Testis (tissue), 2 donors: ENCODE data around the gene COQ2.

Experiments used
- POLR2A ChIP-seq: fragments of 450-650 bp; IDR thresholded peaks from one replicate; pipeline ENCODE4 v1.6.1; 2017; ENCODE audit warnings: antibody characterized with exemption, mild to moderate bottlenecking, moderate library complexity
- TF ChIP-seq, protein P1 (sequence below), 3 experiments: fragments of 450-650 bp in 2 of 3; fragments of 200-600 bp in 1 of 3; sonication (generic) in 1 of 3; IDR thresholded peaks; one replicate each; pipeline ENCODE4 v1.5.1; 2016 to 2019; ENCODE audit warnings: antibody characterized with exemption in 3 of 3, mild to moderate bottlenecking in 2 of 3, moderate library complexity in 1 of 3

DNA sequence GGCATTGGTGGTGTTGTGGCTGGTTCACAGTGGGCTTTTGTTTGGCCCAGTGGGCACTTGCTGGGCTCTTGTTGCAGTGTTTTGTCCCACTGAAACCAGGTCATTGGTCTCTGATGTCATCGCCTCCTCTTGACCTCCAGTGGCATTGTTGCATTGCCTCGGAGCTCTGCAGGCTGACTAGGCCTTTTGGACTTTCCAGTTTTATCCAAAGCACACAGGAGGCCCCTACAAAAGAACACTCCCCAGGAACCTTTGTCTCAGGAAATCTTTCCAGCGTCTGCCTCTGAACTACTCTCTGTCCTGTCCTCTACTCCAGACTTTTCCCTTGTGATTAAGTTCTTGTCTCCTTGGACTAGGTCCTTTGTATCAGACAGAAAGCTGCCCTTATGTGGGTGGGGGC lies 54.8 kb downstream of the COQ2 start:
- TF ChIP-seq, protein P1, sequence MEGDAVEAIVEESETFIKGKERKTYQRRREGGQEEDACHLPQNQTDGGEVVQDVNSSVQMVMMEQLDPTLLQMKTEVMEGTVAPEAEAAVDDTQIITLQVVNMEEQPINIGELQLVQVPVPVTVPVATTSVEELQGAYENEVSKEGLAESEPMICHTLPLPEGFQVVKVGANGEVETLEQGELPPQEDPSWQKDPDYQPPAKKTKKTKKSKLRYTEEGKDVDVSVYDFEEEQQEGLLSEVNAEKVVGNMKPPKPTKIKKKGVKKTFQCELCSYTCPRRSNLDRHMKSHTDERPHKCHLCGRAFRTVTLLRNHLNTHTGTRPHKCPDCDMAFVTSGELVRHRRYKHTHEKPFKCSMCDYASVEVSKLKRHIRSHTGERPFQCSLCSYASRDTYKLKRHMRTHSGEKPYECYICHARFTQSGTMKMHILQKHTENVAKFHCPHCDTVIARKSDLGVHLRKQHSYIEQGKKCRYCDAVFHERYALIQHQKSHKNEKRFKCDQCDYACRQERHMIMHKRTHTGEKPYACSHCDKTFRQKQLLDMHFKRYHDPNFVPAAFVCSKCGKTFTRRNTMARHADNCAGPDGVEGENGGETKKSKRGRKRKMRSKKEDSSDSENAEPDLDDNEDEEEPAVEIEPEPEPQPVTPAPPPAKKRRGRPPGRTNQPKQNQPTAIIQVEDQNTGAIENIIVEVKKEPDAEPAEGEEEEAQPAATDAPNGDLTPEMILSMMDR (IDR thresholded peaks at IDR 0.05), result no peak
- TF ChIP-seq POLR2A, result no peak
